Measurements from ENCODE around the gene CBLL2.

CBLL2 gene

DNA sequence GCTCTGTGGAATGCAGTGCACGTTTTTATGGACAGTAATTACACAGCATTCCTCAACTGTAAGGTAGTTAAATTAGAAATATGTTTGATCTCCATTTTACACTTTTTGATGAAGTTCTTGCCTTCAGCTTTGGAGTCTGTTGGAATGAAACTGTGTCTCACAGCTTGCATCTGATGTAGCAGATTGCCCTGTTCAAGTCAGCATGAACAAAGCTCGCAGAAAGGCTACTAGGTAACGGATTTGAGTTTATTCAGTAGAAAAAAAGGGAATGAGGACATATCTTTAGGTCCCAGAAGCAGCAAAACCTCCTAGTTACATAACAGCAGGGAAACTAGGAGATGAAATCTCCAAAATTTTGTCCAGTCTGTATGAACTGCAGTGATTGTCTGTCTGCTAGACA is 24.3 kb upstream of the CBLL2 start:
- no peaks in the 10 kb centered on the region for H3K36me3 ChIP-seq (ENCODE audit: control insufficient read depth, insufficient read depth, low read length)
- H2AFZ ChIP-seq, result no peak overlapping the region

DNA sequence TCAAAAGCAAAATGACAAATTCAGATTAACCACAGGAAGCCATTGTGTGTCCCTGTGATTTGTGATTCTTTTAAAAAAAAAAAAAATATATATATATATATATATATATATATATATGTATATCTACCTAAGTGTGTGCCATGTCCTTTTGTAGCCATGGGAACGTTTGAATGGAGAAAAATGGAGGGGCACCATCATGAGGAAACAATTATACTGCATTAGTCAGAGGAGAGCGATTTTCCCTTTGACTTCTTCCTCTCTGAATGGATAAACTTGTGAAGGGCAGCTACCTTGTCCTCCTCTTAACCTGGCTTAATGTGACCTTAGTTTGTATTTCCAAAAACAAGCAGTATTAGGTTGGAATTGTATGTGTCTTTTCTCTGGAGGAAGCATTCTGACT is 23.3 kb upstream of the CBLL2 start:
- Histone ChIP-seq H3K4me3 (ENCODE audit: low read depth, low read length) (no peak overlapping the region), H3K9ac (no peak overlapping the region), H3K27ac (no peak overlapping the region), H3K79me2 (no peaks in the 10 kb centered on the region), H3K36me3 (ENCODE audit: control insufficient read depth, insufficient read depth, low read length) (no peaks in the 10 kb centered on the region), H3K9me3 (ENCODE audit: control insufficient read depth, low read length) (no peaks in the 10 kb centered on the region), H3K4me2 (ENCODE audit: low read length) (no peak overlapping the region), H2AFZ (no peak overlapping the region), H3K4me1 (no peaks in the 10 kb centered on the region), H3K27me3 (ENCODE audit: control insufficient read depth, insufficient read depth, low read length) (no peaks in the 10 kb centered on the region)
- TF ChIP-seq, protein P1, sequence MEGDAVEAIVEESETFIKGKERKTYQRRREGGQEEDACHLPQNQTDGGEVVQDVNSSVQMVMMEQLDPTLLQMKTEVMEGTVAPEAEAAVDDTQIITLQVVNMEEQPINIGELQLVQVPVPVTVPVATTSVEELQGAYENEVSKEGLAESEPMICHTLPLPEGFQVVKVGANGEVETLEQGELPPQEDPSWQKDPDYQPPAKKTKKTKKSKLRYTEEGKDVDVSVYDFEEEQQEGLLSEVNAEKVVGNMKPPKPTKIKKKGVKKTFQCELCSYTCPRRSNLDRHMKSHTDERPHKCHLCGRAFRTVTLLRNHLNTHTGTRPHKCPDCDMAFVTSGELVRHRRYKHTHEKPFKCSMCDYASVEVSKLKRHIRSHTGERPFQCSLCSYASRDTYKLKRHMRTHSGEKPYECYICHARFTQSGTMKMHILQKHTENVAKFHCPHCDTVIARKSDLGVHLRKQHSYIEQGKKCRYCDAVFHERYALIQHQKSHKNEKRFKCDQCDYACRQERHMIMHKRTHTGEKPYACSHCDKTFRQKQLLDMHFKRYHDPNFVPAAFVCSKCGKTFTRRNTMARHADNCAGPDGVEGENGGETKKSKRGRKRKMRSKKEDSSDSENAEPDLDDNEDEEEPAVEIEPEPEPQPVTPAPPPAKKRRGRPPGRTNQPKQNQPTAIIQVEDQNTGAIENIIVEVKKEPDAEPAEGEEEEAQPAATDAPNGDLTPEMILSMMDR (IDR thresholded peaks at IDR 0.05), result no peak

More for the DNA sequence above, 24.3 kb upstream of the CBLL2 start:
- TF ChIP-seq, protein P1 (IDR thresholded peaks at IDR 0.05), result no peak
- no peak overlapping the region for H3K27ac ChIP-seq
- no peaks in the 10 kb centered on the region for H3K9me3 ChIP-seq (ENCODE audit: control insufficient read depth, low read length)
- H3K79me2 ChIP-seq, result no peaks in the 10 kb centered on the region
- H3K9ac ChIP-seq, result no peak overlapping the region
- H3K4me2 ChIP-seq (ENCODE audit: low read length), result no peak overlapping the region
- H3K4me3 ChIP-seq (ENCODE audit: low read depth, low read length), result no peak overlapping the region
- no peaks in the 10 kb centered on the region for H3K27me3 ChIP-seq (ENCODE audit: control insufficient read depth, insufficient read depth, low read length)
- no peaks in the 10 kb centered on the region for H3K4me1 ChIP-seq

DNA sequence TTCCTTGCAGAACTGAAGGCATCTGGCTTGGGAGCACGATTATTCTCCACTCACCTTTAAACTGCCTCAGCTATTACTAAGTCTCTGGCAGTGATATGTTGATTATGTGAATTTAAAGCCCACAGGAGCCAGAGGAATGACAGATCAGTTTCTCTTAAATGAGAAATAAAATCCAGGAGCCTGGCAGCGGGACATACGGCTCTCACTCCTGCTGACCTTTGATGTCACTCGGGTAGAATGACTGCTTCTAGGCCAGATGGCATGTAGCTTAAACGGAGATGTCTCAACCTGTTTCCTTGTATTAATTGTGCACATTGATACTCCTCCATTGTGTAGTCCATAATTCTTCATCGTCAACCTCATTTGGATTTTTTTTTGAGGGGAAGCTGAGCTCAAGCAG is 4.0 kb upstream of the CBLL2 start:
- Histone ChIP-seq H3K27me3 (ENCODE audit: control insufficient read depth, insufficient read depth, low read length) (no peaks in the 10 kb centered on the region), H3K4me1 (no peaks in the 10 kb centered on the region), H3K36me3 (ENCODE audit: control insufficient read depth, insufficient read depth, low read length) (no peaks in the 10 kb centered on the region), H3K79me2 (no peaks in the 10 kb centered on the region), H3K4me2 (ENCODE audit: low read length) (no peak overlapping the region), H3K27ac (no peak overlapping the region), H3K9ac (no peak overlapping the region), H3K4me3 (ENCODE audit: low read depth, low read length) (no peak overlapping the region), H2AFZ (no peak overlapping the region), H3K9me3 (ENCODE audit: control insufficient read depth, low read length) (no peaks in the 10 kb centered on the region)
- TF ChIP-seq, protein P1 (IDR thresholded peaks at IDR 0.05), result no peak

DNA sequence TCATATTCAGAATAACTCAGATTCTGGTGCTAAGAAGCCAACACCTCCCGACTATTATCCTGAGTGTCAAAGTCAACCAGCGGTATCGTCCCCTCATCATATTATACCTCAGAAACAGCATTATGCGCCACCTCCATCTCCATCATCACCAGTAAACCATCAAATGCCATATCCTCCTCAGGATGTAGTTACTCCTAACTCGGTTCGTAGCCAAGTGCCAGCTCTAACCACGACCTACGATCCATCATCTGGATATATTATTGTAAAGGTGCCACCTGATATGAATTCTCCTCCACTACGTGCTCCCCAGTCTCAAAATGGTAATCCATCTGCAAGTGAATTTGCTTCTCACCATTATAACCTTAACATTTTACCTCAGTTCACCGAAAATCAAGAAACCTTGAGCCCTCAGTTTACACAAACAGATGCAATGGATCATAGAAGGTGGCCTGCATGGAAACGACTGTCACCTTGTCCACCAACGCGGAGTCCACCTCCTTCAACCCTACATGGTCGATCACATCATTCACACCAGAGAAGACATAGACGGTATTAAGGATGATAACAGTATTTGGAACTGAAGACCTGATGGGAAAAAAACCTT is 1.1 kb downstream of the CBLL2 start:
- TF ChIP-seq, protein P1 (IDR thresholded peaks at IDR 0.05), result no peak
- no peak overlapping the region for H3K27ac ChIP-seq
- no peak overlapping the region for H3K4me3 ChIP-seq (ENCODE audit: low read depth, low read length)
- no peaks in the 10 kb centered on the region for H3K36me3 ChIP-seq (ENCODE audit: control insufficient read depth, insufficient read depth, low read length)
- H3K79me2 ChIP-seq, result no peaks in the 10 kb centered on the region
- no peak overlapping the region for H3K4me2 ChIP-seq (ENCODE audit: low read length)
- H3K9me3 ChIP-seq (ENCODE audit: control insufficient read depth, low read length), result no peaks in the 10 kb centered on the region
- H3K27me3 ChIP-seq (ENCODE audit: control insufficient read depth, insufficient read depth, low read length), result no peaks in the 10 kb centered on the region
- no peaks in the 10 kb centered on the region for H3K4me1 ChIP-seq
- H3K9ac ChIP-seq, result no peak overlapping the region
- H2AFZ ChIP-seq, result no peak overlapping the region

DNA sequence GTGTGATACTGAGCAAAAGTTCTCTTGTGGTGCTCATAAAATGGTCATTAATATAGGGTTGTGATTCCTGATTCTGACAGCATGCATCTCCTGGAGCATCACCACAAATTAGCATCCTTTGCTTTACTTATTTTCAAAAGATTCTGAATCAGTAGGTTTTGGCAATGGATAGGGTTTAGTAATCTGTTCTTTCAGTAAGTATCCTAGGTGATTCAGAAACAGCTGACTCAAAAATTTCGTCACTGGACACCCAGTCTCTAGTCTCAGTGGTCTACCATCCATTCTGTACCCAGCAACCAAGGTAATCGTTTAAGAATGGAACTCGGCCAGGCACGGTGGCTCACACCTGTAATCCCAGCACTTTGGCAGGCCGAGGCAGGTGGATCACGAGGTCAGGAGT is 4.1 kb downstream of the CBLL2 start:
- Histone ChIP-seq H3K4me2 (ENCODE audit: low read length) (no peak overlapping the region), H3K4me3 (ENCODE audit: low read depth, low read length) (no peak overlapping the region), H3K79me2 (no peaks in the 10 kb centered on the region), H2AFZ (no peak overlapping the region), H3K4me1 (no peaks in the 10 kb centered on the region), H3K9me3 (ENCODE audit: control insufficient read depth, low read length) (no peaks in the 10 kb centered on the region), H3K36me3 (ENCODE audit: control insufficient read depth, insufficient read depth, low read length) (no peaks in the 10 kb centered on the region), H3K27ac (no peak overlapping the region), H3K27me3 (ENCODE audit: control insufficient read depth, insufficient read depth, low read length) (no peaks in the 10 kb centered on the region), H3K9ac (no peak overlapping the region)
- TF ChIP-seq, protein P1 (IDR thresholded peaks at IDR 0.05), result no peak

All from parathyroid adenoma (tissue), 2 donors.